ENCODE measurements around the gene ALDOB.

Gene ALDOB

DNA sequence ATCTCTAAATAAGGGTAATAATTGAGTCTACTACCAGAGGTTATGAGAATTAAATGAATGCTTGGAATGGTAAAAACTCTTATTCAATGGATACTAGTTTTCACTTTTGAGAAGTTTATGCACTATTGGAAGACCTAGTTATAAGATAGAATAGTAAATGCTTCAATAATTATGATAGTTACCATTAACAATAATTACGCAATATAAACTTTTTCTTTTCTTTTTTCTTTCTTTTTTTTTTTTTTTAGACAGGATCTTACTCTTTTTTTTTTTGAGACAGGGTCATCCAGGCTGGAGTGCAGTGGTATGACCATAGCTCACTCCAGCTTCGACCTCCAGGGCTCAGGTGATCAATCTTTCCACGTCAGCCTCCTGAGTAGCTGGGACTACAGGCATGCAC is 6.7 kb downstream of the ALDOB start:
- no peaks in the 10 kb centered on the region for H3K36me3 Mint-ChIP-seq (ENCODE audit: low read depth)
- H3K27me3 Mint-ChIP-seq (ENCODE audit: low read depth), result no peaks in the 10 kb centered on the region
- no peak for DNase-seq (ENCODE audit: low spot score)
- no peak overlapping the region for H3K27ac Mint-ChIP-seq
- H3K9me3 Mint-ChIP-seq, result peaks cover 4% of the 10 kb centered on the region
- H3K4me1 Mint-ChIP-seq (ENCODE audit: low read depth), result no peaks in the 10 kb centered on the region
- H3K4me3 Mint-ChIP-seq, result no peak overlapping the region

DNA sequence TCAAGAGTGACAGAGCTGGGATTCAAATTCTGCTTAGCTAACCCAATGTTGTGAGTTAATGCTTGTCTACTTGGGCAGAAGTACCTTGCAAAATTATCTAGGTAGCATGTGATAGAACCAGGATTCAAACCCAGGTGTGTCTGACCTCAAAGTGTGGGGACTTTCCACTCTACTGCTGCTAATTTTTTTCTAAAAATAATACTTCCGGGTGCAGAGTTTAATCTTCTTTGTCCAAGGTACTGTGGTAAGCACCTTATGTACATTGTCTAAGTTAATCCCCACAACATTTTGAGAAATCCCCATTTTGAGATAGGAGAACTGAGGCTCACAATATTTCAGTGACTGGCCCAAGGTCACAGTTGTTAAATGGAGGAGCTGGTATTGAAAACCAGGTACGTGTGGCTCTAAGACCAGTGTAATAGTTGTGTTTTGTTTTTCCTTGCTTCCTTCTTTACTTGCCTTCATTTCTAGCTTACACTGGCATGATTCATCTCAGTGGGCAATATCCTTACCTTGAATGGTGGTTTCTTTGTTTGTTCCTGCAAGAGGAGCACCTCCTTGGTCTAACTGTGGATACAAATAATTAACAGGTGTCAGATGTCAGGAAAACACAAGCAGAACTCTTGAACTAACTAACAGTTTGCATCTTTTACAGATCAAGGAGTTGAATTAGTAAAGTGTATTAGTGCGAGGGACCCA is 7.5 kb downstream of the ALDOB start:
- Mint-ChIP-seq H3K36me3 (ENCODE audit: low read depth) (no peaks in the 10 kb centered on the region), H3K4me1 (ENCODE audit: low read depth) (no peaks in the 10 kb centered on the region)

GRCh38 chr9:101427358-101427757 is 8.2 kb downstream of the ALDOB start:
- DNase-seq (ENCODE audit: low spot score), result no peak
- Mint-ChIP-seq H3K27ac (no peak overlapping the region), H3K4me1 (ENCODE audit: low read depth) (no peaks in the 10 kb centered on the region), H3K27me3 (ENCODE audit: low read depth) (no peaks in the 10 kb centered on the region), H3K36me3 (ENCODE audit: low read depth) (no peaks in the 10 kb centered on the region), H3K4me3 (no peak overlapping the region), H3K9me3 (peaks cover 4% of the 10 kb centered on the region)

More for the DNA sequence above, 7.5 kb downstream of the ALDOB start:
- Mint-ChIP-seq H3K27me3 (ENCODE audit: low read depth) (no peaks in the 10 kb centered on the region), H3K4me3 (no peak overlapping the region), H3K9me3 (peaks cover 4% of the 10 kb centered on the region), H3K27ac (no peak overlapping the region)
- DNase-seq (ENCODE audit: low spot score), result no peak

DNA sequence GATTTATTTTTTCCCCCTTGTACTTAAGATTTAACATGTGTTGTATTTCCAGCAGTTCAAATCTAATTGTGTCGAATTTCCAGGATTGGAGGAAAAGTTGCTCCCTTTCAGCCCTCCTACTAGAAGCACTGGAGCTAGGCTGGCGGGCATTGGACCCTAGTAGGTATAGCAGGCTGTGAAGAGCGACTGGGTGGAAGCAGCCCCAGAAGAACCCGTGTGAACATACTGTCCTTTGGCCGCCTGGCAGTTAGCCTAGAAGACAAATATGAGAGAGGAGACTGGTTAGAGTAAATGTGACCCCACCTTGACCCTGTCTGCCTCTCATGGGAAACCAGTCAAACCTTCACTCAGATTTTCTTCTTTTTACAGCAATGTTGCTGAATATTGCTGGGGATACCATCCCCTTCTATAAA is 13.9 kb downstream of the ALDOB start:
- Mint-ChIP-seq H3K4me1 (ENCODE audit: low read depth) (no peaks in the 10 kb centered on the region), H3K27me3 (ENCODE audit: low read depth) (no peaks in the 10 kb centered on the region), H3K27ac (no peak overlapping the region), H3K36me3 (ENCODE audit: low read depth) (no peaks in the 10 kb centered on the region), H3K4me3 (no peak overlapping the region), H3K9me3 (peaks cover 23% of the 10 kb centered on the region)
- DNase-seq (ENCODE audit: low spot score), result no peak

DNA sequence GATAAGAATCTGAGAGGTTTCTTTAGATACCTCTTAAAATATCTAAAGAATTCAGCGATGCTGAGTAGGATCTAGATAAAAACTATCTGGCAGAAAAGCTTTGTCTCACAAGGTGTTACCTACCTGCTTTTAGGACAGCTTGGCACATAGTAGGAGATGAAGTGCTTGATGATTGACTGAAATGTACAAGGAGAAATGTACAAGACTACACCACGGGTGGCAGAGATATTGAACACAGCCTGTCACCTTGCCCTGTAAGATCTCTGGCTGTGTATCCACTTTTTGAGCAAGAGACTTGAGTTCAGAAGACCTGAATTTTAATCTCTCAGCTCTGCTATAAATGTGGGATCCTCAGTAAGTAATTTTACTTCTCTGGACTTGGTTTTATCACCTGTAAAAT is 15.7 kb downstream of the ALDOB start:
- Mint-ChIP-seq H3K9me3 (peaks cover 30% of the 10 kb centered on the region), H3K4me1 (ENCODE audit: low read depth) (no peaks in the 10 kb centered on the region)

DNA sequence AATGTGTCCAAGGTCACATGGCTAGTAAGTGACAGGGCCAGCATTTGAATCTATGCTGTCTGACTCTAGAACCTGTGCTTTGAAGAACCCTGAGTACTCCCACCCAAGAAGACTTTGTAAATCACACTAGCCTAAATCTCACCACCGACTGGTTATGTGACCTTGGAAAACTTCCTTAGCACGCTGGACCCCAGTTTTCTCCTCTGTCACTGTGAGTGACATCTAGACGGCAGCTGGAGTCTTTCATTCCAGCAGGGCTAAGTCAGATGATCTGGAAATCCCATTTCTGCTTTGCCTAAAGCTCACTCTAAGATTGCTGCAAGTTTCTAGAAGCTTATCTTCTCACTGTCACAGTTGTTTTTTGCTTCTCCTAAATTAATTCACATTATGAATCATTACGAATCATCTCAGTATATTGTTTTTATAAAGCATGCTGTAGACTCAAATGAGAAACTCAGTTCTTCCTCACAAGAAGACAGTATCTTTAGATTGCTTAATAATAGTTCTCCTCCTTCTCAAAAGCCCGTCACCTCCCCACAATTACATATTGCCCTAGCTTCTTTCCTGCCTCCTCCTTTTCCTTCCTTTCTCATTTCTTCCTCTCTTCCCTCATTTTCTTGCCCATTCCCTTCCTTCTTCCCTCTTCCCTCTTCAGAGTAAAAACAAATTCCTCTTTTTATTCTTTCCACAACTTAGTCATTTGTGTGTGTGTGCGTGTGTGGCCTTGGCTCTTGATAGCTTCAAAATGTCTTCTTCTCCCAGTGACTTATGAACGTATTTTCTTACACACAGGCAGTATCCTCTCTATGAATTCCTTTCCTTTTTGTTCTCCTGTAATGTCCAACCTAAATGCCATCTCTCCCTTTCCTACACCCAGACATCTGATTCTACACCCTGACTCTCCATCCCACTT is 16.8 kb downstream of the ALDOB start:
- H3K4me3 Mint-ChIP-seq, result no peak overlapping the region
- no peaks in the 10 kb centered on the region for H3K36me3 Mint-ChIP-seq (ENCODE audit: low read depth)
- no peak for DNase-seq (ENCODE audit: low spot score)
- no peak overlapping the region for H3K27ac Mint-ChIP-seq
- H3K9me3 Mint-ChIP-seq, result peaks cover 36% of the 10 kb centered on the region
- no peaks in the 10 kb centered on the region for H3K4me1 Mint-ChIP-seq (ENCODE audit: low read depth)
- H3K27me3 Mint-ChIP-seq (ENCODE audit: low read depth), result no peaks in the 10 kb centered on the region

More for the DNA sequence above, 15.7 kb downstream of the ALDOB start:
- H3K27ac Mint-ChIP-seq, result no peak overlapping the region
- DNase-seq (ENCODE audit: low spot score), result no peak
- no peak overlapping the region for H3K4me3 Mint-ChIP-seq
- H3K27me3 Mint-ChIP-seq (ENCODE audit: low read depth), result no peaks in the 10 kb centered on the region
- no peaks in the 10 kb centered on the region for H3K36me3 Mint-ChIP-seq (ENCODE audit: low read depth)

DNA sequence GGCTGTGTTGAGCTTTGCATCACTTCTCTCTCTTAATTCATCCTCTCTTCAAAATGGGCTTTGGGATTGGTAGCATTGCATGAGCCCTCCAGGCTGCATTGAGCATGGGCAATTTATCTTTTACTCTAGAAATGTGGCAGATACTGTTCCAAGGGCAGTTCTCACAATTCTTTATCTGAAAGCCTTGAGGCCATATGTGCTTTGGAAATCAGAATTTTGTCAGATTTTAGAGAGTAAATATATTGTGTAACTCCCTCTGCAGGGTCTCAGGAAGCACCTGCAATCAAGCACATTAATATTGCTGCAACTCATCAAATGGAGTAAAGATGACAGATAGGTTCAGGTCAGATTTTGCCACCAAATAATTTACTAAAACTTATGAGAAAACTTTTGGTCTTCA is 17.6 kb downstream of the ALDOB start:
- Mint-ChIP-seq H3K4me3 (no peak overlapping the region), H3K27me3 (ENCODE audit: low read depth) (no peaks in the 10 kb centered on the region), H3K9me3 (peaks cover 44% of the 10 kb centered on the region), H3K4me1 (ENCODE audit: low read depth) (no peaks in the 10 kb centered on the region), H3K36me3 (ENCODE audit: low read depth) (peaks cover under 1% of the 10 kb centered on the region), H3K27ac (no peak overlapping the region)
- no peak for DNase-seq (ENCODE audit: low spot score)

- Mint-ChIP-seq H3K4me1 (ENCODE audit: low read depth) (no peaks in the 10 kb centered on the region), H3K9me3 (peaks cover 49% of the 10 kb centered on the region), H3K4me3 (no peak overlapping the region), H3K27ac (no peak overlapping the region), H3K36me3 (ENCODE audit: low read depth) (peaks cover 5% of the 10 kb centered on the region), H3K27me3 (ENCODE audit: low read depth) (no peaks in the 10 kb centered on the region)
- DNase-seq (ENCODE audit: low spot score), result no peak
These were observed 18.2 kb downstream of the ALDOB start for GRCh38 chr9:101417389-101417788.

GRCh38 chr9:101415578-101415977 is 20.0 kb downstream of the ALDOB start:
- H3K36me3 Mint-ChIP-seq (ENCODE audit: low read depth), result peaks cover 11% of the 10 kb centered on the region
- H3K27ac Mint-ChIP-seq, result no peak overlapping the region
- H3K4me1 Mint-ChIP-seq (ENCODE audit: low read depth), result no peaks in the 10 kb centered on the region
- no peak overlapping the region for H3K4me3 Mint-ChIP-seq
- no peak for DNase-seq (ENCODE audit: low spot score)
- no peaks in the 10 kb centered on the region for H3K27me3 Mint-ChIP-seq (ENCODE audit: low read depth)
- H3K9me3 Mint-ChIP-seq, result peaks cover 64% of the 10 kb centered on the region

- H3K27me3 Mint-ChIP-seq (ENCODE audit: low read depth), result no peaks in the 10 kb centered on the region
- H3K4me3 Mint-ChIP-seq, result no peak overlapping the region
- H3K36me3 Mint-ChIP-seq (ENCODE audit: low read depth), result peaks cover 11% of the 10 kb centered on the region
- no peak overlapping the region for H3K27ac Mint-ChIP-seq
- DNase-seq (ENCODE audit: low spot score), result no peak
- H3K9me3 Mint-ChIP-seq, result peaks cover 69% of the 10 kb centered on the region
- H3K4me1 Mint-ChIP-seq (ENCODE audit: low read depth), result no peaks in the 10 kb centered on the region
These were observed 20.7 kb downstream of the ALDOB start for GRCh38 chr9:101414839-101415238.

DNA sequence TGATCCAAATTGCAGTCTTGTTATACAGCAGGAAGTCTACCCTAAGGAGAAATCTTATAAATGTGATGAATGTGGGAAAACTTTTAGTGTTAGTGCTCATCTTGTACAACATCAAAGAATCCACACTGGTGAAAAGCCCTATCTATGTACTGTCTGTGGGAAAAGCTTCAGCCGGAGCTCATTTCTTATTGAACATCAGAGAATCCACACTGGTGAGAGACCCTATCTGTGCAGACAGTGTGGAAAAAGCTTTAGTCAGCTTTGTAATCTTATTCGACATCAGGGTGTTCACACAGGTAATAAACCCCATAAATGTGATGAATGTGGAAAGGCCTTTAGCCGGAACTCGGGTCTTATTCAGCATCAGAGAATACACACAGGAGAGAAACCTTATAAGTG is 26.5 kb downstream of the ALDOB start:
- Mint-ChIP-seq H3K9me3 (peaks cover 88% of the 10 kb centered on the region), H3K4me1 (ENCODE audit: low read depth) (no peaks in the 10 kb centered on the region), H3K4me3 (no peak overlapping the region), H3K27ac (no peak overlapping the region), H3K27me3 (ENCODE audit: low read depth) (no peaks in the 10 kb centered on the region), H3K36me3 (ENCODE audit: low read depth) (peaks cover 66% of the 10 kb centered on the region)
- DNase-seq (ENCODE audit: low spot score), result no peak

DNA sequence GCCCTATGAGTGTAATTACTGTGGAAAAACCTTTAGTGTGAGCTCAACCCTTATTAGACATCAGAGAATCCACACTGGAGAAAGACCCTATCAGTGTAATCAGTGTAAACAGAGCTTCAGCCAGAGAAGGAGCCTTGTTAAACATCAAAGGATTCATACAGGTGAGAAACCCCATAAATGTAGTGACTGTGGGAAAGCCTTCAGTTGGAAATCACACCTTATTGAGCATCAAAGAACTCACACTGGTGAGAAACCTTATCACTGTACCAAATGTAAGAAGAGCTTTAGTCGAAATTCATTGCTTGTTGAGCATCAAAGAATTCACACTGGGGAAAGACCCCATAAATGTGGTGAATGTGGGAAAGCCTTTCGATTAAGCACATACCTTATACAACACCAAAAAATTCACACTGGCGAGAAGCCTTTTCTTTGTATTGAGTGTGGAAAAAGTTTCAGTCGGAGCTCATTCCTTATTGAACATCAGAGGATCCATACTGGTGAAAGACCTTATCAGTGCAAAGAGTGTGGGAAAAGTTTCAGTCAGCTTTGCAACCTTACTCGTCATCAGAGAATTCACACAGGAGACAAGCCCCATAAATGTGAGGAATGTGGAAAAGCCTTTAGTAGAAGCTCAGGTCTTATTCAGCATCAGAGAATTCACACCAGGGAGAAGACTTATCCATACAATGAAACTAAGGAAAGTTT is 27.0 kb downstream of the ALDOB start:
- Mint-ChIP-seq H3K27me3 (ENCODE audit: low read depth) (no peaks in the 10 kb centered on the region), H3K9me3 (peaks cover 89% of the 10 kb centered on the region), H3K36me3 (ENCODE audit: low read depth) (peaks cover 71% of the 10 kb centered on the region), H3K27ac (no peak overlapping the region), H3K4me1 (ENCODE audit: low read depth) (no peaks in the 10 kb centered on the region), H3K4me3 (no peak overlapping the region)
- no peak for DNase-seq (ENCODE audit: low spot score)

- Mint-ChIP-seq H3K27ac (no peak overlapping the region), H3K36me3 (ENCODE audit: low read depth) (peaks cover 85% of the 10 kb centered on the region), H3K4me1 (ENCODE audit: low read depth) (peaks cover 23% of the 10 kb centered on the region), H3K9me3 (peaks cover 68% of the 10 kb centered on the region), H3K4me3 (no peak overlapping the region), H3K27me3 (ENCODE audit: low read depth) (no peaks in the 10 kb centered on the region)
- DNase-seq (ENCODE audit: low spot score), result no peak
These were observed 31.9 kb downstream of the ALDOB start for GRCh38 chr9:101403516-101404285.
